Neural cell (in vitro differentiated cells): ENCODE measurements around the gene CDCA8. TPM values are rescaled to one million over a fixed set of nuclear protein-coding genes. Genes with fewer than 3 reads are reported as not detected.

ENCODE experiments used
- H2AFZ ChIP-seq: fragments of 200-600, 300-800 bp; sonication (generic), shearing (Covaris generic); 2 replicates; pipeline ENCODE4 v1.6.0; 2014; ENCODE audit warnings: low read depth, mild to moderate bottlenecking, antibody characterized with exemption, low read length, moderate library complexity
- H3F3A ChIP-seq: fragments of 200-600 bp; shearing (Covaris generic); 2 replicates; pipeline ENCODE4 v1.6.1; 2016; ENCODE audit warnings: mild to moderate bottlenecking, moderate library complexity, mixed read lengths, antibody characterized with exemption, low read length; ENCODE audit not compliant: insufficient read depth, poor library complexity, severe bottlenecking
- H3K27ac ChIP-seq: fragments of 200-600, 300-800 bp; sonication (generic), shearing (Covaris generic); 2 replicates; pipeline ENCODE4 v1.5.1; 2014; ENCODE audit warnings: mild to moderate bottlenecking, low read length, moderate library complexity
- H3K27me3 ChIP-seq: fragments of 300-800, 200-600 bp; sonication (generic), shearing (Covaris generic); 2 replicates; pipeline ENCODE4 v1.6.0; 2014; ENCODE audit warnings: mild to moderate bottlenecking, low read depth, low read length, moderate library complexity; ENCODE audit not compliant: insufficient read depth
- H3K36me3 ChIP-seq: fragments of 300-800, 200-600 bp; sonication (generic), shearing (Covaris generic); 2 replicates; pipeline ENCODE4 v1.5.1; 2014; ENCODE audit warnings: mild to moderate bottlenecking, antibody characterized with exemption, low read length, moderate library complexity; ENCODE audit not compliant: insufficient read depth
- H3K4me2 ChIP-seq: fragments of 300-800, 200-600 bp; sonication (generic), shearing (Covaris generic); 2 replicates; pipeline ENCODE4 v1.6.0; 2014; ENCODE audit warnings: mild to moderate bottlenecking, low read length
- H3K4me3 ChIP-seq: fragments of 300-800, 200-600 bp; sonication (generic), shearing (Covaris generic); 2 replicates; pipeline ENCODE4 v1.5.1; 2014; ENCODE audit warnings: mild to moderate bottlenecking, low read length, moderate library complexity
- H3K79me2 ChIP-seq: fragments of 200-600 bp; shearing (Covaris generic); replicated peaks from 2 replicates; pipeline ENCODE4 v1.6.0; 2014; ENCODE audit warnings: mild to moderate bottlenecking, low read length, moderate library complexity; ENCODE audit not compliant: insufficient read depth
- H3K9ac ChIP-seq: fragments of 300-800, 200-600 bp; sonication (generic), shearing (Covaris generic); 2 replicates; pipeline ENCODE4 v1.6.1; 2016; ENCODE audit warnings: mild to moderate bottlenecking, low read length, mixed read lengths
- H3K9me2 ChIP-seq: fragments of 200-600 bp; shearing (Covaris generic); 2 replicates; pipeline ENCODE4 v1.6.1; 2016; ENCODE audit warnings: mild to moderate bottlenecking, low read length, mixed read lengths; ENCODE audit not compliant: insufficient read depth
- H3K9me3 ChIP-seq: fragments of 200-600, 300-800 bp; sonication (generic), shearing (Covaris generic); 2 replicates; pipeline ENCODE4 v1.6.1; 2016; ENCODE audit warnings: mild to moderate bottlenecking, mixed run types, low read length, moderate library complexity, mixed read lengths
- H4K20me1 ChIP-seq: fragments of 200-600 bp; shearing (Covaris generic); 2 replicates; pipeline ENCODE4 v1.6.1; 2016; ENCODE audit warnings: mild to moderate bottlenecking, mixed run types; ENCODE audit not compliant: insufficient read depth
- CTCF ChIP-seq: fragments of 450-650 bp; IDR thresholded peaks from 2 replicates; pipeline ENCODE4 v1.5.1; 2014; ENCODE audit warnings: antibody characterized with exemption, mild to moderate bottlenecking, moderate library complexity; ENCODE audit not compliant: poor library complexity, severe bottlenecking
- EP300 ChIP-seq: fragments of 450-650 bp; conservative IDR thresholded peaks from 2 replicates; pipeline ENCODE4 v1.6.1; 2014; ENCODE audit warnings: antibody characterized with exemption, mild to moderate bottlenecking, moderate library complexity; ENCODE audit not compliant: poor library complexity, severe bottlenecking
- EZH2 ChIP-seq: fragments of 200-600, 300-800 bp; shearing (Covaris generic), sonication (generic); IDR thresholded peaks from 2 replicates; pipeline ENCODE4 v1.6.1; 2014; ENCODE audit warnings: antibody characterized with exemption, low read length, borderline replicate concordance, mild to moderate bottlenecking; ENCODE audit not compliant: insufficient read depth, poor library complexity, severe bottlenecking
- MXI1 ChIP-seq: fragments of 450-650 bp; conservative IDR thresholded peaks from 2 replicates; pipeline ENCODE4 v1.6.1; 2014; ENCODE audit warnings: antibody characterized with exemption, mild to moderate bottlenecking; ENCODE audit not compliant: poor library complexity, severe bottlenecking
- POLR2AphosphoS5 ChIP-seq: IDR thresholded peaks from 2 replicates; pipeline ENCODE4 v1.6.1; 2012
- RAD21 ChIP-seq: fragments of 450-650 bp; conservative IDR thresholded peaks from 2 replicates; pipeline ENCODE4 v1.6.1; 2014; ENCODE audit warnings: antibody characterized with exemption, mild to moderate bottlenecking, moderate library complexity
- REST ChIP-seq: IDR thresholded peaks from 2 replicates; pipeline ENCODE4 v1.6.1; 2012; ENCODE audit warnings: borderline replicate concordance
- SMC3 ChIP-seq: fragments of 450-650 bp; conservative IDR thresholded peaks from 2 replicates; pipeline ENCODE4 v1.6.1; 2014; ENCODE audit warnings: antibody characterized with exemption, mild to moderate bottlenecking, moderate library complexity; ENCODE audit not compliant: poor library complexity
- TAF1 ChIP-seq: IDR thresholded peaks from 2 replicates; pipeline ENCODE4 v1.6.1; 2012; ENCODE audit warnings: low read depth
- polyA plus RNA-seq: library from polyadenylated mRNA; depleted of rRNA; stranded (reverse); fragments of >200 nt; gene quantifications from 2 replicates; pipeline ENCODE4 v1.2.3, GENCODE V29; 2014

The CDCA8 gene
- polyA plus RNA-seq, 1 donor from 2014 or later = 0.72 TPM

- H3K27me3 ChIP-seq = no peaks in the 10 kb centered on the region
- H3K36me3 ChIP-seq = no peaks in the 10 kb centered on the region
- H3K27ac ChIP-seq = no peak overlapping the region
- H3F3A ChIP-seq = no peaks in the 10 kb centered on the region
- no peak overlapping the region for H3K4me3 ChIP-seq
- H4K20me1 ChIP-seq = no peaks in the 10 kb centered on the region
- H3K4me2 ChIP-seq = no peak overlapping the region
- no peaks in the 10 kb centered on the region for H3K79me2 ChIP-seq
- H3K9me3 ChIP-seq = no peaks in the 10 kb centered on the region
- H3K9ac ChIP-seq = no peak overlapping the region
- H3K9me2 ChIP-seq = no peaks in the 10 kb centered on the region
- no peak overlapping the region for H2AFZ ChIP-seq
- TF ChIP-seq CTCF (no peak), EP300 (no peak), TAF1 (no peak)
These were observed 15.2 kb upstream of the CDCA8 start for GRCh38 chr1:37677143-37677439.

- no peak overlapping the region for H3K4me3 ChIP-seq
- H3F3A ChIP-seq = no peaks in the 10 kb centered on the region
- no peaks in the 10 kb centered on the region for H3K9me3 ChIP-seq
- no peaks in the 10 kb centered on the region for H3K9me2 ChIP-seq
- no peak overlapping the region for H3K27ac ChIP-seq
- H3K27me3 ChIP-seq = no peaks in the 10 kb centered on the region
- H4K20me1 ChIP-seq = no peaks in the 10 kb centered on the region
- H3K4me2 ChIP-seq = no peak overlapping the region
- H3K9ac ChIP-seq = no peak overlapping the region
- no peaks in the 10 kb centered on the region for H3K79me2 ChIP-seq
- no peak overlapping the region for H2AFZ ChIP-seq
- TF ChIP-seq CTCF = no peak
- TF ChIP-seq EZH2 = no peak
- TF ChIP-seq REST = no peak
- no peak for TF ChIP-seq RAD21
- TF ChIP-seq EP300 = no peak
- no peak for TF ChIP-seq SMC3
- TF ChIP-seq POLR2AphosphoS5 = no peak
- no peak for TF ChIP-seq MXI1
- no peak for TF ChIP-seq TAF1
- peaks cover 3% of the 10 kb centered on the region for H3K36me3 ChIP-seq
These were observed 14.5 kb upstream of the CDCA8 start for GRCh38 chr1:37677808-37678207.
